MM.1S (cell line): ENCODE measurements around the gene NCKAP5.

Experiments
- DNase-seq: peaks from one replicate; pipeline ENCODE4 v3.0.0-alpha.2; 2015
- H2AFZ ChIP-seq: fragments of 300-600 bp; sonication (generic); 2 replicates; pipeline ENCODE4 v1.6.0; 2016; ENCODE audit warnings: antibody characterized with exemption, low read length
- H3F3A ChIP-seq: fragments of 300-600 bp; sonication (generic); 2 replicates; pipeline ENCODE4 v1.6.1; 2016; ENCODE audit warnings: mild to moderate bottlenecking, antibody characterized with exemption, low read length, moderate library complexity, mixed read lengths; ENCODE audit not compliant: insufficient read depth
- H3K27ac ChIP-seq: fragments of 300-600 bp; sonication (generic); 2 replicates; pipeline ENCODE4 v1.5.1; 2016; ENCODE audit warnings: mild to moderate bottlenecking, low read length
- H3K27me3 ChIP-seq: fragments of 300-600 bp; sonication (generic); replicated peaks from 2 replicates; pipeline ENCODE4 v1.6.0; 2016; ENCODE audit warnings: low read length; ENCODE audit not compliant: insufficient read depth
- H3K36me3 ChIP-seq: fragments of 300-600 bp; sonication (generic); replicated peaks from 2 replicates; pipeline ENCODE4 v1.6.1; 2016; ENCODE audit warnings: mild to moderate bottlenecking, low read length, mixed read lengths; ENCODE audit not compliant: insufficient read depth
- H3K4me1 ChIP-seq: fragments of 300-600 bp; sonication (generic); 2 replicates; pipeline ENCODE4 v1.6.1; 2016; ENCODE audit warnings: low read length, mixed read lengths
- H3K4me2 ChIP-seq: fragments of 300-600 bp; sonication (generic); 2 replicates; pipeline ENCODE4 v1.6.0; 2016; ENCODE audit warnings: low read depth, low read length
- H3K4me3 ChIP-seq: fragments of 300-600 bp; sonication (generic); 2 replicates; pipeline ENCODE4 v1.5.1; 2016; ENCODE audit warnings: low read length, mixed read lengths
- H3K79me2 ChIP-seq: fragments of 300-600 bp; sonication (generic); 2 replicates; pipeline ENCODE4 v1.6.1; 2016; ENCODE audit warnings: mixed run types, low read length, mixed read lengths
- H3K9ac ChIP-seq: fragments of 300-600 bp; sonication (generic); 2 replicates; pipeline ENCODE4 v1.6.1; 2016; ENCODE audit warnings: low read length, mixed read lengths
- H3K9me2 ChIP-seq: fragments of 300-600 bp; sonication (generic); replicated peaks from 2 replicates; pipeline ENCODE4 v1.6.1; 2016; ENCODE audit warnings: mild to moderate bottlenecking, low read length, mixed read lengths; ENCODE audit not compliant: insufficient read depth
- H3K9me3 ChIP-seq: fragments of 300-600 bp; sonication (generic); replicated peaks from 2 replicates; pipeline ENCODE4 v1.6.1; 2016; ENCODE audit warnings: mild to moderate bottlenecking, low read length, mixed read lengths; ENCODE audit not compliant: insufficient read depth
- H4K20me1 ChIP-seq: fragments of 300-600 bp; sonication (generic); 2 replicates; pipeline ENCODE4 v1.6.1; 2016; ENCODE audit warnings: mild to moderate bottlenecking, low read length, moderate library complexity, mixed read lengths; ENCODE audit not compliant: insufficient read depth
- EZH2 ChIP-seq: fragments of 300-600 bp; sonication (generic); optimal IDR thresholded peaks from 2 replicates; pipeline ENCODE3; 2017; ENCODE audit warnings: low read depth, mild to moderate bottlenecking, antibody characterized with exemption, low read length, mixed read lengths
- EZH2phosphoT487 ChIP-seq: fragments of 300-600 bp; sonication (generic); IDR thresholded peaks from 2 replicates; pipeline ENCODE4 v1.6.1; 2018; ENCODE audit warnings: antibody characterized with exemption, low read length
- TF ChIP-seq, protein P1 (sequence below): fragments of 300-600 bp; sonication (generic); IDR thresholded peaks from 2 replicates; pipeline ENCODE4 v1.5.1; 2016; ENCODE audit warnings: antibody characterized with exemption, low read length, mixed read lengths

NCKAP5 gene

DNA sequence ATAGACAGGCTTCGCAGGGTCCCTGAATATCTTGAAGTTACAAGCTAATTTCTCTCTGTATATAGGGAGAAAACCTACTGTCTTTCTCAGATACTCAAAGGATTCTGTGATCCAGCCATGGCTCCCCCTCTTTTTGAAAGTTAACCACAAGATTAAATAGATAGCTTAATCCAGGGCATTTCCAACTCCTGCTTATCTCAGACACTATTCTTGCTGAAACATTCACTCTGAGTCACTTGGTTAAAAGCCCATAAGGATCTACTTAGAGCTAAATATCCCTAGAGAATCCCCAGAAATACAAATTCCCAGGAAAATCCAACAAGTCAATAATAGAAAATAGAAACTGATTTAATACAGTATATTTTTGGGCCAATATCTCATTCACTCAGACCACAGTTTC is 719.1 kb downstream of the NCKAP5 start:
- no peaks in the 10 kb centered on the region for H3K9me3 ChIP-seq
- H3K79me2 ChIP-seq = no peaks in the 10 kb centered on the region
- DNase-seq = no peak
- no peak overlapping the region for H3K4me3 ChIP-seq
- no peaks in the 10 kb centered on the region for H3K4me1 ChIP-seq
- no peak overlapping the region for H2AFZ ChIP-seq
- H3K9me2 ChIP-seq = no peaks in the 10 kb centered on the region
- H3K27ac ChIP-seq = no peak overlapping the region
- no peak overlapping the region for H3K4me2 ChIP-seq
- no peaks in the 10 kb centered on the region for H3F3A ChIP-seq
- no peaks in the 10 kb centered on the region for H4K20me1 ChIP-seq
- no peaks in the 10 kb centered on the region for H3K36me3 ChIP-seq
- TF ChIP-seq, protein P1, sequence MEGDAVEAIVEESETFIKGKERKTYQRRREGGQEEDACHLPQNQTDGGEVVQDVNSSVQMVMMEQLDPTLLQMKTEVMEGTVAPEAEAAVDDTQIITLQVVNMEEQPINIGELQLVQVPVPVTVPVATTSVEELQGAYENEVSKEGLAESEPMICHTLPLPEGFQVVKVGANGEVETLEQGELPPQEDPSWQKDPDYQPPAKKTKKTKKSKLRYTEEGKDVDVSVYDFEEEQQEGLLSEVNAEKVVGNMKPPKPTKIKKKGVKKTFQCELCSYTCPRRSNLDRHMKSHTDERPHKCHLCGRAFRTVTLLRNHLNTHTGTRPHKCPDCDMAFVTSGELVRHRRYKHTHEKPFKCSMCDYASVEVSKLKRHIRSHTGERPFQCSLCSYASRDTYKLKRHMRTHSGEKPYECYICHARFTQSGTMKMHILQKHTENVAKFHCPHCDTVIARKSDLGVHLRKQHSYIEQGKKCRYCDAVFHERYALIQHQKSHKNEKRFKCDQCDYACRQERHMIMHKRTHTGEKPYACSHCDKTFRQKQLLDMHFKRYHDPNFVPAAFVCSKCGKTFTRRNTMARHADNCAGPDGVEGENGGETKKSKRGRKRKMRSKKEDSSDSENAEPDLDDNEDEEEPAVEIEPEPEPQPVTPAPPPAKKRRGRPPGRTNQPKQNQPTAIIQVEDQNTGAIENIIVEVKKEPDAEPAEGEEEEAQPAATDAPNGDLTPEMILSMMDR = no peak
- no peak for TF ChIP-seq EZH2phosphoT487
- TF ChIP-seq EZH2 = no peak
- H3K9ac ChIP-seq = no peak overlapping the region
- H3K27me3 ChIP-seq = no peaks in the 10 kb centered on the region

DNA sequence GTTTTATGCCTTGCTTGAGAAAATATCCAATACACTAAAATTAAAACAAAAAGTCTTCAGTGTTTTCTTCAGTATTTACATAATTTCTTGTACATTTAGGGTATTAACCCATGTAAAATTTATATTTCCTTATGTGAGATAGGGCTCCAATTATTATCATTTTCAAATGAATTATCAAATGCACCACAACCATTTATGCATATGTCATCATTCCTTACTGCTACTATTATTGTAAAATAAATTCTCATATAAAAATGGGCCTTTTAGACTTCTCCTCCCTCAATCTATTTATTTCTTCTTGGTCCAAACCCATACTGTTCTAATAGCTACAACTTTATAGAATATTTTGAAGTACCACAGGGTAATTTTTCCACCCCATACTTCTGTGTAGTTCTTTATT is 722.9 kb downstream of the NCKAP5 start:
- Histone ChIP-seq H3K27me3 (no peaks in the 10 kb centered on the region), H3F3A (no peaks in the 10 kb centered on the region), H3K9ac (no peak overlapping the region), H4K20me1 (no peaks in the 10 kb centered on the region), H3K4me1 (no peaks in the 10 kb centered on the region), H3K36me3 (no peaks in the 10 kb centered on the region), H3K4me2 (no peak overlapping the region), H3K79me2 (no peaks in the 10 kb centered on the region), H3K27ac (no peak overlapping the region), H3K9me2 (no peaks in the 10 kb centered on the region), H2AFZ (no peak overlapping the region), H3K9me3 (no peaks in the 10 kb centered on the region), H3K4me3 (no peak overlapping the region)
- TF ChIP-seq EZH2 (no peak), EZH2phosphoT487 (no peak)
- TF ChIP-seq, protein P1 = no peak
- no peak for DNase-seq

DNA sequence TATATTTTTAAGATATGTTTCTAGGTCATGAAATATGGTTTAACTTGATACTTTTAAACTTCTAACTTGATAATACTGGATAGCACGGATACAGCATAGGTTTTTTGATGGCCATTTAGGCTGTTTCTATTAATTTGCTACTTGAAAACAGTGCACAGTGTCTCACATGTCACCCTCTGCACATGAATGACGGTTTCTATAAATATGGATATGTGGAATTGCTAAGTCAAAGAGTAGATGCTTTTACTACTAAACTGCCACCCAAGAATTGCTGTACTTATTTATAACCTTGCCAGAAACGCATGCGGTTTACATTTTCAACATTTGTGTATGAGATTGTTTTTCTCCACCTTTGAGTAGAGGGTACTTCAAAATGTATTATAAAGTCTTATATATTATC is 723.7 kb downstream of the NCKAP5 start:
- H2AFZ ChIP-seq = no peak overlapping the region
- H3K9me3 ChIP-seq = no peaks in the 10 kb centered on the region
- H3K4me3 ChIP-seq = no peak overlapping the region
- no peaks in the 10 kb centered on the region for H3K4me1 ChIP-seq
- no peak overlapping the region for H3K27ac ChIP-seq
- H3K4me2 ChIP-seq = no peak overlapping the region
- no peaks in the 10 kb centered on the region for H3K27me3 ChIP-seq
- TF ChIP-seq, protein P1 = no peak
- TF ChIP-seq EZH2phosphoT487 = no peak
- no peak for TF ChIP-seq EZH2
- no peaks in the 10 kb centered on the region for H3K79me2 ChIP-seq
- DNase-seq = no peak
- no peaks in the 10 kb centered on the region for H4K20me1 ChIP-seq
- no peaks in the 10 kb centered on the region for H3K9me2 ChIP-seq
- H3K9ac ChIP-seq = no peak overlapping the region
- H3K36me3 ChIP-seq = no peaks in the 10 kb centered on the region
- H3F3A ChIP-seq = no peaks in the 10 kb centered on the region
